ENCODE data around the gene CUBN.

The CUBN gene

GRCh38 chr10:16995867-16996529 is 133.6 kb downstream of the CUBN start:
- H3K4me3 ChIP-seq (ENCODE audit: low read depth, low read length): no peak overlapping the region
- no peak for TF ChIP-seq CTCF (IDR thresholded peaks at IDR 0.05; ENCODE audit: insufficient read depth, low read depth, low read length, missing control alignments)
- no peak for DNase-seq (ENCODE audit: low read depth)

DNA sequence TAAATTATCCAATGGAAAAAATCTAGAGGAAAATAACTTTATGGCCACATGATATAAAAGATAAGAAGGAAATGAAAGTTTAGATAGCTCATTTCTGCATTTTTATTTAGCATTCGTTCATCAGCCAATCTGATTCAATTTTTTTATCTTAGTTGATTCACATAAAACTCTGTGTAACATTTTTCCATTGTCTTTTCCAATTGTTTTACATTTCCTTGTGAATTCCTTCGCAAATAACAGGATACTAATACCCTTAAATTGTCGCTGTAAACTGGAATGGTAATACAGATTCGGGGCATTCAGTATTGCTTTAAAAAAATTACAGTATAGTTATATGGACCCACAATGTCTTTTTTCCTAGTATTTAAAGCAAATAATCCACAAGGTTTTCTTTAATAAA is 136.4 kb downstream of the CUBN start:
- no peak for DNase-seq (ENCODE audit: low read depth)
- no peak for TF ChIP-seq CTCF (IDR thresholded peaks at IDR 0.05; ENCODE audit: insufficient read depth, low read depth, low read length, missing control alignments)
- no peak overlapping the region for H3K4me3 ChIP-seq (ENCODE audit: low read depth, low read length)

- no peak overlapping the region for H3K4me3 ChIP-seq (ENCODE audit: low read depth, low read length)
- TF ChIP-seq CTCF (IDR thresholded peaks at IDR 0.05; ENCODE audit: insufficient read depth, low read depth, low read length, missing control alignments): no peak
- no peak for DNase-seq (ENCODE audit: low read depth)
Observed at GRCh38 chr10:16992611-16993119, 136.9 kb downstream of the CUBN start.

DNA sequence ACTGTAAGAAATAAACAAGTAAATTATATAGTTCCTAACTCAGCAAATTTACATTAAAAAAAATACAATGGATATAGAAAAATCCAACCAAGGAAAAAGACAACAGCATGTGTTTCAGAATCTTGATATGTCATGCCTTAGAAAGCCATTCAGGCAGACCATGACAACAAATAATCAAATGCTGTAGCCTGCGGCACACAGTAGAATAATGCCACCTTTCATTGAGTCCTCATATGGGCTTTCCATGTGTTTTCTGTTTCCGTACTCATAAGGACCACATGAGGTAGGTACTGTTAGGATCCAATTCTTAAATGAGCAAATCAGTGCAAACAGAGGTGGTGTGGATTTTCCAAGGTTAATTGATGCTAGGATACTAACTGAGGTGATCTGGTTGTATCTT is 138.6 kb downstream of the CUBN start:
- no peak for DNase-seq (ENCODE audit: low read depth)
- H3K4me3 ChIP-seq (ENCODE audit: low read depth, low read length): no peak overlapping the region
- TF ChIP-seq CTCF (IDR thresholded peaks at IDR 0.05; ENCODE audit: insufficient read depth, low read depth, low read length, missing control alignments): no peak

GRCh38 chr10:16989826-16990293 is 139.8 kb downstream of the CUBN start:
- H3K4me3 ChIP-seq (ENCODE audit: low read depth, low read length): no peak overlapping the region
- DNase-seq (ENCODE audit: low read depth): no peak
- no peak for TF ChIP-seq CTCF (IDR thresholded peaks at IDR 0.05; ENCODE audit: insufficient read depth, low read depth, low read length, missing control alignments)

GRCh38 chr10:16988900-16989299 is 140.7 kb downstream of the CUBN start:
- no peak for TF ChIP-seq CTCF (IDR thresholded peaks at IDR 0.05; ENCODE audit: insufficient read depth, low read depth, low read length, missing control alignments)
- no peak for DNase-seq (ENCODE audit: low read depth)
- no peak overlapping the region for H3K4me3 ChIP-seq (ENCODE audit: low read depth, low read length)
